Retinal pigment epithelial cell (primary cell): ENCODE data around the gene BID.

Experiments
- DNase-seq: peaks from one replicate; pipeline ENCODE4 v3.0.0-alpha.2; 2010; ENCODE audit warnings: low read depth
- H3K4me3 ChIP-seq: 2 replicates; pipeline ENCODE4 v1.5.1; 2011; ENCODE audit warnings: mild to moderate bottlenecking, low read length, control low read depth, moderate library complexity
- CTCF ChIP-seq: conservative IDR thresholded peaks from 2 replicates; pipeline ENCODE4 v1.5.1; 2011; ENCODE audit warnings: low read depth, low read length, control low read depth, inconsistent platforms

Gene BID

GRCh38 chr22:17817511-17818065, 43.3 kb upstream of the BID start:
- H3K4me3 ChIP-seq, result no peak overlapping the region
- no peak for TF ChIP-seq CTCF

GRCh38 chr22:17817079-17817478, 42.8 kb upstream of the BID start:
- H3K4me3 ChIP-seq, result no peak overlapping the region
- DNase-seq, result no peak
- TF ChIP-seq CTCF, result no peak

More at GRCh38 chr22:17817511-17818065, 43.3 kb upstream of the BID start:
- no peak for DNase-seq

- TF ChIP-seq CTCF, result no peak
- DNase-seq, result no peak
- H3K4me3 ChIP-seq, result no peak overlapping the region
These were observed 42.4 kb upstream of the BID start for GRCh38 chr22:17816649-17817048.

- TF ChIP-seq CTCF, result no peak
- no peak for DNase-seq
- no peak overlapping the region for H3K4me3 ChIP-seq
These were observed 41.5 kb upstream of the BID start for GRCh38 chr22:17815703-17816254.

GRCh38 chr22:17814830-17815229, 40.6 kb upstream of the BID start:
- TF ChIP-seq CTCF, result no peak
- no peak for DNase-seq

GRCh38 chr22:17814084-17814483, 39.8 kb upstream of the BID start:
- DNase-seq, result no peak
- TF ChIP-seq CTCF, result no peak
- H3K4me3 ChIP-seq, result no peak overlapping the region

More at GRCh38 chr22:17814830-17815229, 40.6 kb upstream of the BID start:
- no peak overlapping the region for H3K4me3 ChIP-seq

GRCh38 chr22:17811119-17811518, 36.9 kb upstream of the BID start:
- H3K4me3 ChIP-seq, result no peak overlapping the region
- TF ChIP-seq CTCF, result no peak
- no peak for DNase-seq
